Gastrocnemius medialis (tissue), 4 donors: Measurements from ENCODE around the gene FBLN2. TPM values are rescaled to one million over a fixed set of nuclear protein-coding genes. Genes with fewer than 3 reads are reported as not detected.

Experiments
- ATAC-seq, 2 donors: fragments of 150-250 bp; one replicate each; pipeline ENCODE4 v1.9.1; 2016
- DNase-seq, 2 donors: peaks; one replicate each; pipeline ENCODE4 v3.0.0-alpha.2; 2019
- H3K27ac ChIP-seq, 4 donors: fragments of 200-600 bp; sonication (generic); 1 replicate in 1 of 4; 2 replicates in 3 of 4; pipeline ENCODE4 v1.5.1; 2016 to 2018; ENCODE audit warnings: mild to moderate bottlenecking in 2 of 4, moderate library complexity in 1 of 4
- H3K27me3 ChIP-seq, 3 donors: fragments of 200-600 bp; sonication (generic) in 2 of 3; 1 replicate in 1 of 3; 2 replicates in 2 of 3; pipeline versions ENCODE4 v1.5.1 to v1.6.0; 2016 to 2019; ENCODE audit warnings: mild to moderate bottlenecking in 1 of 3, moderate library complexity in 1 of 3
- H3K36me3 ChIP-seq, 2 donors: fragments of 200-600 bp; sonication (generic) in 1 of 2; one replicate each; pipeline ENCODE4 v1.5.1; 2017 to 2018
- H3K4me1 ChIP-seq, 2 donors: fragments of 200-600 bp; sonication (generic) in 1 of 2; one replicate each; pipeline ENCODE4 v1.5.1; 2016 to 2017; ENCODE audit warnings: mild to moderate bottlenecking in 2 of 2
- H3K4me3 ChIP-seq, 4 donors: fragments of 200-600 bp; sonication (generic) in 3 of 4; 1 replicate in 1 of 4; 2 replicates in 3 of 4; pipeline ENCODE4 v1.5.1; 2016 to 2019; ENCODE audit warnings: mild to moderate bottlenecking in 2 of 4
- H3K9me3 ChIP-seq, 3 donors: fragments of 200-600 bp; sonication (generic) in 2 of 3; 1 replicate in 1 of 3; 2 replicates in 2 of 3; pipeline ENCODE4 v1.5.1; 2016 to 2019
- CTCF ChIP-seq, 5 experiments: fragments of 450-650 bp in 3 of 5; fragments of 200-600 bp in 2 of 5; sonication (generic) in 2 of 5; IDR thresholded peaks in 4 of 5; conservative IDR thresholded peaks in 1 of 5; 1 replicate in 4 of 5; 2 replicates in 1 of 5; pipeline ENCODE4 v1.5.1; 2016 to 2019; ENCODE audit warnings: antibody characterized with exemption in 5 of 5, mild to moderate bottlenecking in 3 of 5, moderate library complexity in 3 of 5
- POLR2A ChIP-seq, 2 donors: fragments of 450-650 bp; IDR thresholded peaks; one replicate each; pipeline ENCODE4 v1.6.1; 2017; ENCODE audit warnings: antibody characterized with exemption in 2 of 2, mild to moderate bottlenecking in 2 of 2, moderate library complexity in 2 of 2
- in situ Hi-C, 4 donors: fragments of 200-750 bp; cut with MboI; loops; one replicate each; pipeline versions ENCODE4 v1.15.0 to v1.8.0; 2017; ENCODE audit warnings: low sequenced_read_pairs in 4 of 4
- intact Hi-C: fragments of 100-400 bp; cut with DNase I; formaldehyde crosslinking; loops from one replicate; pipeline ENCODE4 v1.15.1; 2023; ENCODE audit warnings: low total_unique reads
- total RNA-seq, 4 donors: library from RNA; depleted of rRNA; stranded (reverse); fragments of >200 nt; gene quantifications; one replicate each; pipeline versions ENCODE4 v1.1.0 to v1.2.3, GENCODE V29; 2016

The FBLN2 gene
- total RNA-seq, 4 donors from 2014 or later = 28.9 to 45.7 (median 34.0) TPM

GRCh38 chr3:13666781-13667709, 118.1 kb downstream of the FBLN2 start:
- ATAC-seq = no peak
- peaks cover 5 to 17% (median 10%) of the 10 kb centered on the region in 3 donors for H3K27me3 ChIP-seq
- no peaks in the 10 kb centered on the region for H3K9me3 ChIP-seq
- no peaks in the 10 kb centered on the region for H3K4me1 ChIP-seq
- in situ Hi-C loops (no loop called here), intact Hi-C loops (no loop called here)
- H3K27ac ChIP-seq = no peak overlapping the region
- no peaks in the 10 kb centered on the region for H3K36me3 ChIP-seq
- H3K4me3 ChIP-seq = no peak overlapping the region
- TF ChIP-seq POLR2A (IDR thresholded peaks at IDR 0.05) = no peak
- TF ChIP-seq CTCF (IDR thresholded peaks at IDR 0.05 in 4 of 5, conservative IDR thresholded peaks at IDR 0.05 in 1 of 5) = no peak
- no peak for DNase-seq

GRCh38 chr3:13668136-13668535, 119.2 kb downstream of the FBLN2 start:
- Histone ChIP-seq H3K9me3 (no peaks in the 10 kb centered on the region), H3K4me3 (no peak overlapping the region), H3K27ac (no peak overlapping the region), H3K4me1 (no peaks in the 10 kb centered on the region), H3K36me3 (no peaks in the 10 kb centered on the region), H3K27me3 (peaks cover 5 to 20% (median 10%) of the 10 kb centered on the region in 3 donors)
- in situ Hi-C loops = no loop called here
- intact Hi-C loops = no loop called here
- TF ChIP-seq CTCF (IDR thresholded peaks at IDR 0.05 in 4 of 5, conservative IDR thresholded peaks at IDR 0.05 in 1 of 5) = no peak
- no peak for TF ChIP-seq POLR2A (IDR thresholded peaks at IDR 0.05)
- ATAC-seq (no peak), DNase-seq (no peak)

GRCh38 chr3:13669457-13669856, 120.5 kb downstream of the FBLN2 start:
- H3K27ac ChIP-seq = no peak overlapping the region
- no peak for TF ChIP-seq POLR2A (IDR thresholded peaks at IDR 0.05)
- TF ChIP-seq CTCF (IDR thresholded peaks at IDR 0.05 in 4 of 5, conservative IDR thresholded peaks at IDR 0.05 in 1 of 5) = no peak
- intact Hi-C loops (no loop called here), in situ Hi-C loops (no loop called here)
- H3K9me3 ChIP-seq = no peaks in the 10 kb centered on the region
- no peaks in the 10 kb centered on the region for H3K36me3 ChIP-seq
- H3K4me3 ChIP-seq = no peak overlapping the region
- H3K4me1 ChIP-seq = no peaks in the 10 kb centered on the region
- H3K27me3 ChIP-seq = peaks cover 7 to 20% (median 10%) of the 10 kb centered on the region in 3 donors
- ATAC-seq (no peak), DNase-seq (no peak)

DNA sequence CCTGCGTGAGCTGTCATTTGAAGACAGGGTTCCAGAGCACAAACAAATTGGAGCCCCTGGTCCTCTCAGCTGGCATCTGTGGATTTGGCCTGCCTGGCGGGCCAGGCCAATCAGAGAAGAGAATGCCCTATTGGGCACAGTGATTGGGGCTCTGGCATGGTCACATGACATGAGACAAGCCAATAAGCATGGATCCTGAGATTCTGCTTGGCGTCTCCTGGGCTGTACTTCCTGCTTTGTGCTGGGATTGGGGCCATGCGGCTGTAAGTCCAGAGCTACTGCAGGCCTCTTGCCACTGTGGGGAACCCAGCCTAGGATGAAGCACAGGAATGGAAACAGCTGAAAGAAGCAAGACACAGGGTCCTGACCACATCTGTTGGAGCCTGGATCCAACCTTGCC, 121.4 kb downstream of the FBLN2 start:
- no peaks in the 10 kb centered on the region for H3K36me3 ChIP-seq
- H3K27ac ChIP-seq = no peak overlapping the region
- peaks cover 5 to 20% (median 7%) of the 10 kb centered on the region in 3 donors for H3K27me3 ChIP-seq
- TF ChIP-seq POLR2A (IDR thresholded peaks at IDR 0.05) (no peak), CTCF (IDR thresholded peaks at IDR 0.05 in 4 of 5, conservative IDR thresholded peaks at IDR 0.05 in 1 of 5) (no peak)
- DNase-seq (no peak), ATAC-seq (no peak)
- in situ Hi-C loops = no loop called here
- intact Hi-C loops = no loop called here
- H3K4me3 ChIP-seq = no peak overlapping the region
- no peaks in the 10 kb centered on the region for H3K9me3 ChIP-seq
- H3K4me1 ChIP-seq = no peaks in the 10 kb centered on the region
